SK-N-DZ (cell line): ENCODE results near the gene KLF1.
A peak's percentile ranks its signal among the peaks of the same experiment; 100 is the strongest.
"Not testable (repeated sequence)": the region's sequence is repeated elsewhere in the genome, so short reads cannot be mapped to it uniquely, and the experiment has no call there.

Experiments
- DNase-seq: peaks from one replicate; pipeline ENCODE4 v3.0.0-alpha.2; 2015; ENCODE audit warnings: low spot score

KLF1 gene

GRCh38 chr19:12890787-12891552 is 4.0 kb upstream of the KLF1 start, which contains the start of gene GCDH:
GCDH (plus strand) TSS chr19:12891160; CDS start chr19:12891305, 145 bp downstream.
- DNase-seq, result peak; percentile 99

DNA sequence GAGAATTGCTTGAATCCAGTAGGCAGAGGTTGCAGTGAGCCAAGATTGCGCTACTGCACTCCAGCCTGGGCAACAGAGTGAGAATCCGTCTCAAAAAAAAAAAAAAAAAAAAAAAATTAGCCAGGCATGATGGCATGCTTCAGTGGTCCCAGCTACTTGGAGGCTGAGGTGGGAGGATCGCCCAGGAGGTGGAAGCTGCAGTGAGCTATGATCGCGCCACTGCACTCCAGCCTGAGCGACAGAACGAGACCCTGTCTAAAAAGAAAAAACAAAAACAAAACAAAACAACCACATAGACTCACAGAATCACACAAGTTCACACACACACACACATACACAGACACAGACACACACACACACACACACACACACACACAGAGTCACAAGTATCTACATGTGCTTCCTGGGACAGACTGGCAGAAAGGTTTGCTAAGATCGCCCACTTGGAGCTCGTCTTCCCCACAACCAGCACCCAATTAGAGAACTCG is 3.3 kb upstream of the KLF1 start:
- not testable (repeated sequence) for DNase-seq

DNA sequence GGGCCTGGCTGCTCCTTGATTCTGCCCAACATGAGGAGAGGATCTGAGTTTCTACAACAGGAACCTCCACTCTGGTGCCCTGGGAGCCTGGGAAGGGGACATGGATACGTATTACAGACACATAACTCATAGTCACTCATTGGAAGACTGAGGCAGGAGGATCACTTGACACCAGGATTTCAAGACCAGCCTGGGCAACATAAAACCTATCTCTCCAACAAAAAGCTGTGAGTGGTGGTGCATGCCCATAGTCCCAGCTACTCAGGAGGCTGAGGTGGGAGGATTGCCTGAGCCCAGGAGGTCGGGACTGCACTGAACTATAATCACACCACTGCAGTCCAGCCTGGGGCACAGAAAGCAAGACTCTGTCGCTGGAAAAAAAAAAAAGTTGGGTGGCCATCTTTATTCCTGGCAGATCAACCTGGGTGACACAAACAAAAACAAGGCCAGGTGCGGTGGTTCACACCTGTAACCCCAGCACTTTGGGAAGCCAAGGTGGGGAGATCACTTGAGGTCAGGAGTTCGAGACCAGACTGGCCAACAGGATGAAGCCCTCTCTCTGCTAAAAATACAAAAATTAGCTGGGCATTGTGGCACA is 1.1 kb upstream of the KLF1 start:
- no peak for DNase-seq

DNA sequence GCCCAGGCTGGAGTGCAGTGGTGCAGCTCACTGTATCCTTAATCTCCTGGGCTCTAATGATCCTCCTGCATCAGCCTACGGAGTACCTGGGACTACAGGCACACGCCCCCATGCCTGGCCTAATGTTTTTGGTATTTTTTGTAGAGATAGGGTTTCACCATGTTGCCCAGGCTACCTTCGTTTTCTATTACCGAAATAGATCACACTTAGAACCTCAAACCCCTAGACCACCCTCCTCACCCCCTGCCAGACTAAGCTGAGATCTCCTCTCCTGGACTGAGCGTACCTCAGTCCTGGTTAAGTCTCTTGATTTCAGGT is 391 bp downstream of the KLF1 start:
- no peak for DNase-seq

DNA sequence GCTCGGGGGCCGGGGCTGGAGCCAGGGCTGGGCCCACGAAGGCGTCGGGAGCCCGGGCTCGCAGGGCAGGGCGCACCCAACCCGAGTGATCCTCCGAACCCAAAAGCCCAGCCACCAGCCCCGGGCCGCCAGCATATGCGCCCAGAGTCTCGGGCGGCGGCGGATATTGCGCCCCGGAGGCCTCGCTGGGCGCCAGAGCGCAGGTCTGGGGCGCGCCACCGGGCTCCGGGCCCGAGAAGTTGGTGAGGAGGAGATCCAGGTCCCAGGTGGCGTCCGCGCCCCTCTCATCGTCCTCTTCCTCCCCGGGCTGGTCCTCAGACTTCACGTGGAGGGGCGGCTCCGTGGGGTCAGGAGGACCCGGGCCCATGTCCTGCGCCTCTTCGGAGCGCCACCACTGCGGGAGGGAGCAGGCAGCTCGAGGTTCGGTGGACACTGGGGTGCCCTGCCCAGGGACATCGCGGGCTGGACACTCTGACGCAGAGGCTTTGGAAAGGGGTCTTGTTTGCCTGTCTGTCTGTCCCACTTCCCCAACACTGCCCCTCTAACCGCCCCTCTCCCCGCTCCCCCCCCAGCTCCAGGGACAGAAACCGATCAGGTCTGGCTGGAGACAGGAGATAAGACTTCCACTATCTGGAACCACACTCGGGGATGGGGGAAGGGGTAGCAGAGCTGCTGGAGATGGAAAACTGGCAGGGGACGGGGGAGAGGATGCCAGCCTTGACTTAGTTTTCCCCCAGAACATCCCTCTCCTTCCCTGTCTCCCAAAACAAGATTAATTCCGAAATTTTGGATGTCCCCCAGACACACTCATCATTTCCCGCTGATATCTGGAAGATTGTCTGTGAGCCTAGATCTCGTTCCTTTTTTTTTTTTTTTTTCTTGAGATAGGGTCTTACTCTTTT is 1.0 kb downstream of the KLF1 start:
- DNase-seq, result no peak

DNA sequence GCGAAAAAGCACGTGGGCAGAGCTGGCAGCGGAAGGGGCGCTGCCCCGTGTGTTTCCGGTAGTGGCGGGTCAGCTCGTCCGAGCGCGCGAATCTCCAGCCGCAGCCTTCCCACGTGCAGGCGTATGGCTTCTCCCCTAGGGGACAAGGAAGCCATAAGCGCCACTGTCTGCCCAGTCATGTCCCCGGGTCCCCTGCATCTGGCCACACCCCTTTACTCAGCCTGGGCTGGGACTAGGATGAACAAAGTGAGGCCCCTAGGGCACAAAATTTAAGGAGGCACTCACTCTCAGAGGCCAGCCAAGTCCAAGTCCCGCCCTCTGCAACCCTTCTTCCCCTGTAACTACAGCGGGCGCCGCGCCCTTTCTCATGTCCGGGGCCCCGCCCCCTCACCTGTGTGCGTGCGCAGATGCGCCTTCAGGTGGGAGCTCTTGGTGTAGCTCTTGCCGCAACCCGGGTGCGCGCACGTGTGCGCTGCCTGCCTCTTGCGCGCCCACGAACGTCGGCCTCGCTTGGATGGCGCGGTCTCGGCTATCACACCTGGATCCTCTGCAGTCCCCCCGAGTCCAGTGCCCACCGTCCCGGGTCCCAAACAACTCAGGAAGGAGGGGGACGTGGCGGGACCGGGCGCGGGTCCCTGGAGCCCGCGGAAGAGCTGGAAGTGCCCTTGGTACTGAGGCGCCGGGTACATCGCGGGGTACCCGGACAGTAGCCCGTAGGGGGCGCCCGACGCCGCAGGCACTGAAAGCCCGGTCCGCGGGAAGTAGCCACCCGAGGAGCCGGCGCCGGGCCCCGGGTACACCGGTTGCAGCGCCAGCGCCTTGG is 1.9 kb downstream of the KLF1 start:
- peak; percentile 64 for DNase-seq

GRCh38 chr19:12884627-12884925 is 2.4 kb downstream of the KLF1 start:
- no peak for DNase-seq

DNA sequence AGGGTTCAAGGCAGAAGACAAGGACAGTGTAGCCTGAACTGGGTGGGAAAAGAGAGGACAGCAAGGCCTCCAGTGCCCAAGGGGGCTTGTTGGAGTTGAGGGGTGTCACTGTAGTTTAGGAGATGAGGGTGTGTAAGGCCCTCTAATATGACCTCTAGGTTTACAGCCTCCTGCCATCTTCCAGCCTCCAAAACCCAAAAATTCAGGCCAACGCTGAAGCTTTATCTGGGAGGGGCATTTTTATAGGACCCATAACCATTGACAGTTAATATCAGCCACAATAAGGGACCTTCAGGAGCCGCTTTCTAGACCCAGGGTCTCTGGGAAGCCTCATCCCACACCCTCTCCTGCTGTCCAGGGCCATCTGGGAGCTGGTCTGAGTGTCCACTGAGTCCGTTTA is 2.8 kb downstream of the KLF1 start:
- no peak for DNase-seq

DNA sequence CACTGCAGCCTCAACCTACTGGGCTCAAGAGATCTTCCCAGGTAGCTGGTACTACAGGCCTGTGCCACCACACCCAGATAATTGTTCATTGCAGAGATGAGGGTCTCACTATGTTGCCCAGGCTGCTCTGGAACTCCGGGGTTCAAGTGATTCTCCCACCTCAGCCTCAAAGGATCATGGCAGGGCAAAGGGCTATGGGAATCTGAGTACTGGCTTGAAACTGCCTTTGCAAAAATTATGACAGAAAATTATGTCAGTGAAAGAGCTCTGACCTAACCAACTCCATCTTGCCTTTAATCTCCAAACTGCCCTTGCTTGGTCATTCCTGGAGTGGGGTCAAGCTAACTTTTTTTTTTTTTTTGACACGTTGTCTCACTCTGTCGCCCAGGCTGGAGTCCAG is 4.4 kb downstream of the KLF1 start:
- no peak for DNase-seq

- DNase-seq, result peak; percentile 91
These were observed 5.7 kb downstream of the KLF1 start, which contains the start of gene DNASE2 for GRCh38 chr19:12881172-12881808. DNASE2 (minus strand) TSS chr19:12881449; CDS start chr19:12881375, 74 bp downstream.

DNA sequence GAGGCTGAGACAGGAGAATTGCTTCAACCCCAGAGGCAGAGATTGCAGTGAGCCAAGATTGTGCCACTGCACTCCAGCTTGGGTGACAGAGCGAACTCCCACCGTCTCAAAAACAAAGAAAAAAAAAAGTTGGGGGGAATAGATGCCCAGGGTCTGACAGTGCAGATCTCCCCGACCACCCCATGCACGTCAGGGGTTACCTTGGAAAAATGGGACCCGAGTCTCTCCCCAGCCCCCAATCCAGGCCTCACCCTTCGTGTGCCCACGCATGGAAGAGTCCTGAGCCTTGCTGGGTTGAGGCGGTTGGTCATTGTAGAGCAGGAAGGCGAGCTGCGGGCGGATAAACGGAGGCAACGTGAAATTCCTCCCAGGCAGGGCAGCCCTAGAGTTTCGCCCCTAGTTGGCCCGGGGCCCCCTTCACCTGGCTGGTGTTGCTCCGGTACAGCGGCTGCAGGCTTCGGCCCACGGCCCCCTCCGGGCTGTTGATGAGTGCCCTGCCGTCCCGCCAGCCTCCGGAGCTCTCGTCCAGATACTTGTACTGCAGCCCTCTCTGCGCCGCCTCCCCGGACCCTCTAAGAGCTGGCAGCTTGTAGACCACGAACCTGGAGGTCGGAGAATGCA is 6.3 kb downstream of the KLF1 start:
- no peak for DNase-seq

GRCh38 chr19:12875086-12875485 is 11.9 kb downstream of the KLF1 start:
- no peak for DNase-seq

DNA sequence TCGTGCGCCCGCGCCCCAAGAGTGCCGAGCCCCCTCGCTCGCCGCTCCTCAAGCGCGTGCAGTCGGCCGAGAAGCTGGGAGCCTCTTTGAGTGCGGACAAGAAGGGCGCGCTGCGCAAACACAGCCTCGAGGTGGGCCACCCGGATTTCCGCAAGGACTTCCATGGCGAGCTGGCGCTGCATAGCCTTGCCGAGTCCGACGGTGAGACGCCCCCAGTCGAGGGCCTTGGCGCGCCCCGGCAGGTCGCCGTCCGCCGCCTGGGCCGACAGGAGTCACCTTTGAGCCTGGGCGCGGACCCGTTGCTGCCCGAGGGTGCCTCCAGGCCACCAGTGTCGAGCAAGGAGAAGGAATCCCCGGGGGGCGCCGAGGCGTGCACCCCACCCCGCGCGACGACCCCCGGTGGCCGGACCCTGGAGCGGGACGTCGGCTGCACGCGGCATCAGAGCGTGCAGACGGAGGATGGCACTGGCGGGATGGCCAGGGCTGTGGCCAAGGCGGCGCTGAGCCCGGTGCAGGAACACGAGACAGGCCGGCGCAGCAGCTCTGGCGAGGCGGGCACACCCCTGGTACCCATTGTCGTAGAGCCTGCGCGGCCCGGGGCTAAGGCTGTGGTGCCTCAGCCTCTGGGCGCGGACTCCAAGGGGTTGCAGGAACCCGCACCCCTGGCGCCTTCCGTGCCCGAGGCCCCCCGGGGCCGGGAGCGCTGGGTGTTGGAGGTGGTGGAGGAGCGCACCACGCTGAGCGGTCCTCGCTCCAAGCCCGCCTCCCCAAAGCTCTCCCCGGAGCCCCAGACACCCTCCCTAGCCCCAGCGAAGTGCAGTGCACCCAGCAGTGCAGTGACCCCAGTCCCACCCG is 12.9 kb downstream of the KLF1 start:
- no peak for DNase-seq

- DNase-seq, result peak; percentile 53
These were observed 13.8 kb downstream of the KLF1 start for GRCh38 chr19:12872941-12873890.

DNA sequence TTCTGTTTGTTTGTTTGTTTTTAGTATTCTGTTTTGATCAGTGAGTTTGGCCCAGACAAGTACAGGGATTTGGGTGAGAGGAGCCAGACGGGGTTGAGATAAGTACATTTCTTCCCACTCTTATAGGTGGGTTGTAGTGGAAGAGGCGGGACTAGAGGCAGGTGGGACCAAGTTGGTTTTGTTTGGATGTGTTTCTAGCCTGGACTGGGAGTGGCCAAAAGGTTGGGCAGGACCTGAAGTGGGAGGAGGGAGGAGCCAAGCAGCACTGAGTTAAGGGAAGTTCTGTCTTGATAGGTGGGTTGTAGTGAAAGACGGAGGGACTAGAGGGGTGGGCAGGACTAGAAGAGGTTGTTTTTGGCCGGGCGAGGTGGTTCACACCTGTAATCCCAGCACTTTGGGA is 14.7 kb downstream of the KLF1 start:
- DNase-seq, result no peak

- no peak for DNase-seq
These were observed 15.3 kb downstream of the KLF1 start for GRCh38 chr19:12871681-12872080.

- DNase-seq, result no peak
These were observed 18.4 kb downstream of the KLF1 start for GRCh38 chr19:12868540-12869112.
